HG02623 (cell line): ENCODE data around the gene AOPEP.

Source experiments
- ATAC-seq: cut with Tn5 transposase; IDR thresholded peaks from one replicate; pipeline ENCODE4 v1.9.1; 2021; ENCODE audit warnings: moderate library complexity; ENCODE audit not compliant: unreplicated experiment

Gene AOPEP

GRCh38 chr9:95073042-95073607, 346.6 kb downstream of the AOPEP start:
- ATAC-seq, result no peak

- ATAC-seq, result no peak
Measured at GRCh38 chr9:95073918-95074317, 347.4 kb downstream of the AOPEP start.

- no peak for ATAC-seq
Measured at GRCh38 chr9:95074632-95075031, 348.1 kb downstream of the AOPEP start.

- no peak for ATAC-seq
Measured at GRCh38 chr9:95075700-95076099, 349.2 kb downstream of the AOPEP start.

- no peak for ATAC-seq
Measured at GRCh38 chr9:95076696-95077052, 350.2 kb downstream of the AOPEP start.

GRCh38 chr9:95077053-95077765, 350.7 kb downstream of the AOPEP start:
- no peak for ATAC-seq

- ATAC-seq, result no peak
Measured at GRCh38 chr9:95077766-95078370, 351.4 kb downstream of the AOPEP start.

- ATAC-seq, result no peak
Measured at GRCh38 chr9:95078511-95078910, 352.0 kb downstream of the AOPEP start.

GRCh38 chr9:95078939-95079338, 352.4 kb downstream of the AOPEP start:
- ATAC-seq, result no peak

GRCh38 chr9:95079461-95079860, 353.0 kb downstream of the AOPEP start:
- no peak for ATAC-seq

GRCh38 chr9:95080961-95081647, 354.6 kb downstream of the AOPEP start:
- ATAC-seq, result no peak

- ATAC-seq, result no peak
Measured at GRCh38 chr9:95081998-95082397, 355.5 kb downstream of the AOPEP start.

GRCh38 chr9:95082401-95083084, 356.0 kb downstream of the AOPEP start:
- ATAC-seq, result no peak

- ATAC-seq, result no peak
Measured at GRCh38 chr9:95083086-95083768, 356.7 kb downstream of the AOPEP start.

- ATAC-seq, result no peak
Measured at GRCh38 chr9:95084254-95084934, 357.9 kb downstream of the AOPEP start.

- ATAC-seq, result no peak
Measured at GRCh38 chr9:95085036-95085770, 358.7 kb downstream of the AOPEP start.

- no peak for ATAC-seq
Measured at GRCh38 chr9:95085861-95086563, 359.5 kb downstream of the AOPEP start.

GRCh38 chr9:95086564-95086955, 360.1 kb downstream of the AOPEP start:
- no peak for ATAC-seq

GRCh38 chr9:95087659-95088242, 361.3 kb downstream of the AOPEP start:
- no peak for ATAC-seq
